SKM-1 treated with dmso at 0.1 percent for 144 hours (cell line): Measurements from ENCODE around the gene KRABD2.
"Not testable (repeated sequence)": the region's sequence is repeated elsewhere in the genome, so short reads cannot be mapped to it uniquely, and the experiment has no call there.

Source experiments
- DNase-seq: peaks from one replicate; lab custom pipeline; 2025; ENCODE audit not compliant: unreplicated experiment; lab: John Stamatoyannopoulos, UW

Gene KRABD2

GRCh38 chr17:8376271-8377067 is at the start of gene KRABD2:
Gene KRABD2, minus strand, starts transcription at chr17:8376704.
- peak; percentile 45 for DNase-seq

- DNase-seq = no peak
These were observed 45.1 kb upstream of the KRABD2 start for GRCh38 chr17:8421571-8421970.

- peak; percentile 6 for DNase-seq
These were observed 43.8 kb upstream of the KRABD2 start for GRCh38 chr17:8420041-8420934.

- DNase-seq = no peak
These were observed 42.8 kb upstream of the KRABD2 start for GRCh38 chr17:8419305-8419704.

- no peak for DNase-seq
These were observed 42.0 kb upstream of the KRABD2 start for GRCh38 chr17:8418471-8418870.

- DNase-seq = peak; percentile 56
These were observed 41.3 kb upstream of the KRABD2 start for GRCh38 chr17:8417806-8418205.

- no peak for DNase-seq
These were observed 37.4 kb upstream of the KRABD2 start for GRCh38 chr17:8413938-8414337.

GRCh38 chr17:8413328-8413727 is 36.8 kb upstream of the KRABD2 start:
- no peak for DNase-seq

- no peak for DNase-seq
These were observed 35.6 kb upstream of the KRABD2 start for GRCh38 chr17:8412089-8412488.

- no peak for DNase-seq
These were observed 34.4 kb upstream of the KRABD2 start for GRCh38 chr17:8410883-8411238.

GRCh38 chr17:8409966-8410882 is 33.7 kb upstream of the KRABD2 start:
- peak; percentile 11 for DNase-seq

- no peak for DNase-seq
These were observed 31.9 kb upstream of the KRABD2 start for GRCh38 chr17:8408371-8408770.

- no peak for DNase-seq
These were observed 29.7 kb upstream of the KRABD2 start for GRCh38 chr17:8406174-8406573.

GRCh38 chr17:8405499-8406016 is 29.1 kb upstream of the KRABD2 start:
- no peak for DNase-seq

GRCh38 chr17:8402921-8403536 is 26.5 kb upstream of the KRABD2 start:
- no peak for DNase-seq

- no peak for DNase-seq
These were observed 24.6 kb upstream of the KRABD2 start for GRCh38 chr17:8401107-8401506.

GRCh38 chr17:8398980-8399379 is 22.5 kb upstream of the KRABD2 start:
- DNase-seq = no peak

- no peak for DNase-seq
These were observed 21.1 kb upstream of the KRABD2 start, which contains the start of gene RNF222 for GRCh38 chr17:8397636-8398035. Gene RNF222, minus strand, starts transcription at chr17:8397827. Its CDS starts 4,366 bp downstream, at chr17:8393461.

- DNase-seq = not testable (repeated sequence)
These were observed 18.0 kb upstream of the KRABD2 start for GRCh38 chr17:8394497-8394896.
